Anterior cingulate cortex (tissue), 58 donors: ENCODE data around the gene KCNK3.

Experiments used
- DNase-seq, 58 donors: peaks; one replicate each; lab custom pipeline; 2025; lab: John Stamatoyannopoulos, UW

KCNK3 gene

DNA sequence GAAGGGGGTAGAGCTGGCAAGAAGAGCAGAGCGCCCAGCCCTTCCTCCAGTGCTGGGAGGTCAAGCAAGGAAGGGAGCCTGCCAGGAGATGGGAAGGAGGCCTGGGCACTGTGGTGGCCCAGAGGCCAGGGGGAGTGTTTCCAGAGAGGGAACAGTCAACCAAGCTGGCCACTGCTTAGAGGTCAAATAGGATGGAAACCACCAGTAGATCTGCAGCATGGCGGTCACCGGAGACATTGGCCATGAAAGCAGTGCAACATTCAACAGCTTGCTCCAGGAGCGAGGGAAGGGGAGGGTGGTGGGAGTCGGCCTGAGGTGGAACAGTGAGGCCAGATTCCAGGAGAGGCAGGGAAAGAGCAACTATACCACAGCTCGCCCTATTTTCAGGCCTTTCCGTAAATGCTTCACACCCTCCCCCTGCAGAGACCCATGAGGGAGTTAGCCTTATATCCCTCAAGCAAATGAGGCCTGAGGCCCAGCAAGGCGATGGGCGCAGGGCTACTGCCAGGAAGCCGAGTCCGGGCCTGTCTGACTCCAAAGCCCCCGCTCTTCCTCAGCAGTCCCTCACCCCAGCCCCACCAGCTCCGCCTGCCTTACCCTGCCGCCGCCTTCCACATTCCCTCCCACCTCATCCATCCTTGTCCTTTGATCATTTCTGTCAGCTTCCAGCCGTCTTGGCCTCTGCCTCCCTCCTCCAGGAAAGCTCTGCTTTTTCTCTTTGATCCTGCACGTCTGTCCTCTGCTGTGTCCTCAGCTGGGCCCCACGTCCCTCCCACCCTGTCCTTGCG, 17.0 kb downstream of the KCNK3 start:
- no peak for DNase-seq

- DNase-seq: no peak
Observed at GRCh38 chr2:26710145-26710544, 17.6 kb downstream of the KCNK3 start.

DNA sequence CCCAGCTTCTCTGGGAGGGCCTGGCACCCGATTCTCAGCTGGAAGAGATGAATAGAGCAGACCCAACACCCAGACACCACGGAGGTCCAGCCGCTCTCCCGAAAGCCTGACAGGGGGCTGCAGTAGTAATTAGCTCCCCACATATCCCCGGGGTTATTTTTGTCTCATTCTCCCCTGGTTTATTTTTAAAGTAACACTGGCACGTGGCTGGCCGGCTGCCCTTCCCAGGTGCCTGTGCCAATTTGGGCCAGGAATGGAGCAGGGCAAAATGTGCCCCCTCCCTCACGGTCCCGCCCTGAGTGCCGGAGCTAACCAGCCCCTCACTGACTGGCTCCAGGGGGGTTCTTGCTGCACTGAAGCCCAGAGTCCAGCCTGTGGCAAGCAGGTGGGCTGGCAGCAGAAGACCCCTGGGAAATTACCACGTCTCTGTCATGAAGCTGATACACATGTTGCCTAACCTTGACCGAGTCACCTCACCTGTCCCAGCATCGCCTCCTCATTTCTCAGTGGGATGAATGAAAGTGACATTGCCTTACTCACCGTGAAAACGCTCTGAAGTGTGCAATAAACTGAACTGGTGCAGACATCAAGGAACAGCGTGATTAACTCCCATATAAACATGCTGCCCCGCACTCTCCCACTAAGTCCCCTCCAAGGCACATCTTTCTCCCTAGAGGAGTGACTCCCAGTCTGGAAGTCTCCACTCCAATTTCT, 18.4 kb downstream of the KCNK3 start:
- peak in 1 of 58 donors; percentile 25 for DNase-seq

GRCh38 chr2:26711457-26712161, 19.1 kb downstream of the KCNK3 start:
- DNase-seq: no peak

GRCh38 chr2:26712486-26713465, 20.3 kb downstream of the KCNK3 start:
- DNase-seq: peak in 54 of 58 donors; percentile 21 to 92 (median 74)

DNA sequence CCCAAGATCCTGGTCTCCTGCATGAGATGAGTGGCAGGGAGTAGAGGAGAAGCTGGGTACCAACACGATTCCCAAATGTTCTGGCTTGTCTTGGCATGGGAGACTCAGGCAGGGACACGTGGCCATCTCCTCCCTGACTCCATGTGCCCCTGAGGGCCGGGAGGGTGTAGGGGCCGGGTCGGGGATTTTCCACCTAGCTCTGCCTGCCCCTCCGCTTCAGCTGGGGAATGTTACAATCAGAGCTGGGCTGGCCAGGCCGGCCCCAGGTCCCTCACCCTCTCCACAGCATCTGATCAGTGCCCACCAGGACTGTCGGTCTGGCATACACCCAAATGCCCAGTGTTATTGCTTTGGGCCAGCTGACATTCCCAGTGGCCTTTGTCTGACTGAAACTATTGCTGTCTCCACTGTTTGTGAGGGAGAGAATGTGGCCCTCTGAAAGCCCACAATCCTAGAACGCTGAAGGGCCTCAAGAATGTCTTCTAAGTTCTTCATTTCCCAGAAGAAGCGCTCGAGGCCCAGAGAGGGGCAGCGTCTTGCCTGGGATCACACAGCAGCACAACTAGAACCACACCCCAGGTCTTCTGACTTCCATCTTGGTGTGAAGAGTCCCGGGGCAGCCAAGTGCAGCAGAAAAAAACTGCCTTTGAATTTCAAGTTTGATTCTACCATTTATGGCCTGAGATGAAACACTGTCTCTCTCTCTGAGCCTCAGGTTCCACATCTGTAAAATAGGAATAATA, 23.2 kb downstream of the KCNK3 start:
- DNase-seq: no peak

GRCh38 chr2:26716340-26716739, 23.8 kb downstream of the KCNK3 start:
- DNase-seq: no peak

- DNase-seq: no peak
Observed at GRCh38 chr2:26716769-26717168, 24.2 kb downstream of the KCNK3 start.

DNA sequence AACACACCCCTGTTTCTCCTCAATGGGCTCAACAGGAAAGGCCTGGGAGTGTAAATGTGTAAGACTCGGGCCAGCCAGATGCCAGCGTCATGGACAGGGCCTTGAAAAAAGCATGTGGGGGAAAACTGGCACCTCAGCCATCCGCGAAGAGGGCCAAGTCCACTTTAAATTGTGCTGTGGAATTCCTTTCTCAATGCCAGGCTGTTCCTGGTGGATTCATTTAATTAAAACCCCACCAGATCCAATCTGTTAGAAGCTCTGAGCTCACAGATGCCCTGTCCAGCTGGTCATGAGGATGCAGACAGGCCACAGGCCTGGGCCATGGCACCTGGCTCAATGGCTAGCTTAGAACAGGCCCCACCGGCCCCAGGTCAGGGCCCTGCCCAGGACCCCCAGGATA, 24.8 kb downstream of the KCNK3 start:
- DNase-seq: no peak

DNA sequence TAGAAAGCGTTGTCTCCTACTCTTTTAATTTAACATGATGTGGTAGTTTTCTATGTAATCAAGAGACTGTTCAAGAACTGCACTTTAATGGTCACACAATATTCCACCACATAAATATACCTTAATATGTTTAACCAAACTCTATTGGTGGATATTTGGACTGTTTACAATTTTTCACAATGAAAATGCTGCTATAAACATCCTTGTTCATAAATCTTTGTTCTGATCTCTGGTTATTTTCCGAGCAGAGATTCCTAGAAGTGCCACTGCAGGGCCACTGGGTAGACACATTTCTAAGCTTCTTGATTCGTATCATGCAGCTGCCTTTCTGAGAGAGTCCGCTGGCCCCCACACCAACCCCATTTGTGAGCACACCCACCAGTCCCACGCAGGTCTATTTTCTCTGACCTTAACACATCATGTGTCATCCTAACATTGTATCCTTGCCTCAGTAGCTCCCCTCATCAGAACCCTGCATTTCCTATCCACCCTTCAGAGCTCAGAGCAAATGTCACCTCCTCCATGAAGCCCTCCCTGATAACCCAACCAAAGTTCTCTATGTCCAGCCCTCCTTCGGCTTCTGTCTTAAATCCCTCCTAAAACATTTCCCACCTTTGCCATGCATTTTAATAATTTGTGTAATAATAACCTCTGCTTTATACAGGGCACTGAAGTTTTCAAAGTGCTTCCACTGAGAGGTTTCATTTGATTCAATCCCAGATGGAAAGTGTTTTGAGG, 26.6 kb downstream of the KCNK3 start:
- DNase-seq: no peak

DNA sequence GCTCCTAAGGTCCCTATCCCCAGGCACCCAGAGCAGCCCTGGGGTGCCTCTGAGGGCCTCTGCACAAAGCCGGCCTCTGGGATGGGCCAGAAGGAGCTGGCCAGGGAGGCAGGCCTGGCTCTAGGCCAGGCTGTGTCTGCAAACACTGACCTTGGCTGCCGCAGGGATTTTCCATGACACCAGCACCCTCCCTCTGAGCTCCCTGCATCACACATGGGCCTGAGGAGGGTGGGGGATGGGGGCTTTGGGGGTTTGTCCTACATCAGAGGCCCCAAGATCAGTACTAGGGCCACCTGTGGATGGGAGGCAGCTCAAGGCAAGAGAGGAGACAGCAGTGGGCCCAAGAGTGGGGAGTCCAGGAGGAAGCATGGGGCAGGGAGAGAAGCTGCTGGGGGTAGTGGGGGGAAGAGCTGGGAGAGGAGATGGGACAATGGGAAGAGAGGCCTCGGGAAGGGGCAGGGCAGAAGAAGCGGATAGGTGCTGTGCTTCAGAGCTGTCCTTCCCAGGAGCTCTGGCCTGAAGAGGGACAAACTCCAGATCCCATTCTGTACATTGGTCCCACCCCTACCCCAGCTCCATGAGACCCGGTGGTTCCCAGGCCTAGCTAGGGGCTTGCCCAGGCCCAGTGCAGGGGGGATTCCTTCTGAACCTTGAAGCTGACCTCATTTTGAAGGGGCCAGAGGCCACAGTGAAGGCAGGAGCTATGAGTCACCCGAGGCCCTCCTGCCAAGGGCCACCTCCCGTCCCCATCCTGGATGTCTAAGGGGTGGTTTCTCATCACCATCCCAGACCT, 28.0 kb downstream of the KCNK3 start:
- peak in 11 of 58 donors; percentile 5 to 37 (median 19) for DNase-seq

GRCh38 chr2:26721115-26722032, 28.9 kb downstream of the KCNK3 start:
- DNase-seq: no peak

DNA sequence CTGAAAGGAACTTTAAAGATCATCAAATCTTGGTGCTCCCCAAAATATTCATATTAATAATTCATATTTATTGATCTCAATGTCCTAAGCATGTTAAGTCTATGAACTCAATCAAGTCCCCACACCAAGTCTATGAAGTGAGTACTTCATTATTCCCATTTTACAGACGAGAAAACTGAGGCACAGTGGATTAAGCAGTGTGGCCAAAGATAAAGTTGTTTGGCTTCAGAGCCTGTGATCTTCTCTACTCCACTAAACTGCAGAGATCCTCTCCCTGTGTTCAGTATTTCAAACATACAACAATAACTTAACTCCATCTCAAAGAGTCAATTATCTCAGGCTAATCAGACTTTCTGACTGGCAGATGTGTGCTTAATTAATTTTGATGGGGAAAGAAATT, 29.8 kb downstream of the KCNK3 start:
- DNase-seq: no peak

DNA sequence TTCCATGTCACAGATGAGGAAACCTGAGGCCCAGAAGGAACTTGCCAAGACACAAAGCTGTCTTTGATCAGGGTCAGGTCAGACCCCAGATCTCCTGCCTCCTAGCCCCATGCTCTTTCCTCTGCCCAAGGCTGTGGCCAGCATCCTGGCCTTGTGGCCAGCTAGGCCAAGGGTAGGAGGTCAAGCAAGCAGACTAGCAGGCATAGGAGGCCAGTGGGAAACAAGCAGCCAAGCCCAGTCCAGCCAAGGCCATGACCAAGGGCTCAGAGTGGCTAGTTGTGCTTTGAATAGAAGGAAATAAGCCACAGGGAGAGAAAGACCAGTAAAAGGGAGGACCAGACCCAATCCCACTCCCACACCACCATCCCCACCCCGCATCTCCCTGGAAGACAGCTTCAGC, 30.4 kb downstream of the KCNK3 start:
- no peak for DNase-seq

GRCh38 chr2:26723475-26723874, 31.0 kb downstream of the KCNK3 start:
- no peak for DNase-seq

DNA sequence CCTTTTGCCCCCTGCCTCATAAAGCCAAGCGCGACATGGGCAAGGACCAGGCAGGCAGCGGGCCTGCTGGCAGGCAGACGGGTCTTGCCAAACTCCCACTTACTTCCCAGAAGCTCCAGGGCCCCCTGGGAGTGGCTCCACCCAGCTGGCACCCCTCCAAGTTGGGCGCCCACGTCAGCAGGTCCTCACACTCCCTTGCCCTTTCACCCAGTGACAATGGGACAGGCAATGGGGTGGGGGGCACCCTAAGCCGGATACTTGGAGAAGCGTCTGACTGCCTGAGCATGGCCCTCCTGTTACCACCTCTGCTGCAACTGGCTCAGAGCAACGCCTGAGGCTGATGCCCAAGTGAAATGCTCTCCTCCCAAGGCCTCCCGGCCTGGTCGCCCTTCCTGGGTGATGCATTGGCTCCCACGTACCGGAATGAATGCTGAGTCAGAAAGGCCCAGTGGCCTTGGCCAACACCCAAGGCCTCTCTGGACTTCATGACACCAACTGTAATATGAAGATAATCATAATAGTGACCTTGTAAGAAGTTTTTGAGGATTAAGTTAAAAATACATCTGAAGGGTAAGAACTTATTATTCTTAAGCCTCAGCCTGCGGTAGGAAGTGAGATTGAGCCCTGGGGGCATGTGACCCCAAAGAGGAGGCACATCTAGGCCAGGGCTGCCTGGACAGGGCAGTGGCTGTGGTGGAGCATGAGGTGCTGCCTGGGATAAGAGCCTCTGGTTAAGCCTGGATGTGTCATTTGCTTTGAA, 31.6 kb downstream of the KCNK3 start:
- peak in 1 of 58 donors; percentile 17 for DNase-seq
